ENCODE data around the gene TCF3. TPM values are rescaled to one million over a fixed set of nuclear protein-coding genes. Genes with fewer than 3 reads are reported as not detected.

Gene TCF3
- total and polyA plus RNA-seq, 2 experiments from 2014 or later: 76.7 to 125 TPM

- no peak overlapping the region for H2AFZ ChIP-seq
- WGBS (ENCODE audit: low lambda C conversion rate, missing lambda C conversion rate): 96% methylated on average over 4 of the region's 4 CpGs
- TF ChIP-seq CTCF (IDR thresholded peaks at IDR 0.05; ENCODE audit: poor library complexity): no peak
- TF ChIP-seq EZH2 (IDR thresholded peaks at IDR 0.05; ENCODE audit: borderline replicate concordance): no peak
- TF ChIP-seq EZH2phosphoT487 (IDR thresholded peaks at IDR 0.05; ENCODE audit: low read depth, severe bottlenecking, unreplicated experiment): no peak
- H3K4me1 ChIP-seq (ENCODE audit: insufficient read depth): no peaks in the 10 kb centered on the region
- no peak overlapping the region for H3K27ac ChIP-seq
- H3K79me2 ChIP-seq: no peaks in the 10 kb centered on the region
- DNase-seq (ENCODE audit: low spot score): no peak
- H3K4me2 ChIP-seq: no peak overlapping the region
- no peaks in the 10 kb centered on the region for H3K9me2 ChIP-seq (replicated peaks; ENCODE audit: insufficient read depth)
- H4K20me1 ChIP-seq (ENCODE audit: insufficient read depth, poor library complexity, severe bottlenecking): peaks cover 3% of the 10 kb centered on the region
- H3K4me3 ChIP-seq: no peak overlapping the region
- no peaks in the 10 kb centered on the region for H3K27me3 ChIP-seq
- no peaks in the 10 kb centered on the region for H3K9me3 ChIP-seq (ENCODE audit: low read depth)
- no peaks in the 10 kb centered on the region for H3K36me3 ChIP-seq (replicated peaks; ENCODE audit: insufficient read depth, low read depth)
Measured at GRCh38 chr19:1616875-1617274, 35.5 kb downstream of the TCF3 start.

- H3K36me3 ChIP-seq (replicated peaks; ENCODE audit: insufficient read depth, low read depth): no peaks in the 10 kb centered on the region
- H3K9me3 ChIP-seq (ENCODE audit: low read depth): no peaks in the 10 kb centered on the region
- no peaks in the 10 kb centered on the region for H3K79me2 ChIP-seq
- TF ChIP-seq EZH2phosphoT487 (IDR thresholded peaks at IDR 0.05; ENCODE audit: low read depth, severe bottlenecking, unreplicated experiment) (no peak), CTCF (IDR thresholded peaks at IDR 0.05; ENCODE audit: poor library complexity) (no peak), EZH2 (IDR thresholded peaks at IDR 0.05; ENCODE audit: borderline replicate concordance) (no peak)
- H3K27ac ChIP-seq: no peak overlapping the region
- H3K27me3 ChIP-seq: no peaks in the 10 kb centered on the region
- no peak overlapping the region for H3K4me3 ChIP-seq
- no peak overlapping the region for H2AFZ ChIP-seq
- DNase-seq (ENCODE audit: low spot score): no peak
- 87% methylated on average over 7 of the region's 8 CpGs for WGBS (ENCODE audit: low lambda C conversion rate, missing lambda C conversion rate)
- H4K20me1 ChIP-seq (ENCODE audit: insufficient read depth, poor library complexity, severe bottlenecking): peaks cover 3% of the 10 kb centered on the region
- H3K4me2 ChIP-seq: no peak overlapping the region
- no peaks in the 10 kb centered on the region for H3K9me2 ChIP-seq (replicated peaks; ENCODE audit: insufficient read depth)
- H3K4me1 ChIP-seq (ENCODE audit: insufficient read depth): no peaks in the 10 kb centered on the region
Measured at GRCh38 chr19:1616396-1616795, 36.0 kb downstream of the TCF3 start.

GRCh38 chr19:1615156-1615765 lies 37.2 kb downstream of the TCF3 start:
- TF ChIP-seq EZH2 (IDR thresholded peaks at IDR 0.05; ENCODE audit: borderline replicate concordance) (no peak), CTCF (IDR thresholded peaks at IDR 0.05; ENCODE audit: poor library complexity) (no peak), EZH2phosphoT487 (IDR thresholded peaks at IDR 0.05; ENCODE audit: low read depth, severe bottlenecking, unreplicated experiment) (no peak)

More at GRCh38 chr19:1615156-1615765, 37.2 kb downstream of the TCF3 start:
- WGBS (ENCODE audit: low lambda C conversion rate, missing lambda C conversion rate): 94% methylated on average over 21 of the region's 41 CpGs
- Histone ChIP-seq H2AFZ (no peak overlapping the region), H3K27me3 (no peaks in the 10 kb centered on the region), H3K4me1 (ENCODE audit: insufficient read depth) (no peaks in the 10 kb centered on the region), H3K9me2 (replicated peaks; ENCODE audit: insufficient read depth) (no peaks in the 10 kb centered on the region), H3K4me2 (no peak overlapping the region), H3K79me2 (no peaks in the 10 kb centered on the region), H3K4me3 (no peak overlapping the region), H3K9me3 (ENCODE audit: low read depth) (no peaks in the 10 kb centered on the region), H4K20me1 (ENCODE audit: insufficient read depth, poor library complexity, severe bottlenecking) (peaks cover 3% of the 10 kb centered on the region), H3K36me3 (replicated peaks; ENCODE audit: insufficient read depth, low read depth) (no peaks in the 10 kb centered on the region), H3K27ac (no peak overlapping the region)
- DNase-seq (ENCODE audit: low spot score): no peak

All from hepatocyte (in vitro differentiated cells).